HT-29 (cell line): ENCODE results near the gene RHBDD2. TPM values are rescaled to one million over a fixed set of nuclear protein-coding genes. Genes with fewer than 3 reads are reported as not detected.

Experiments
- DNase-seq: peaks from one replicate; pipeline ENCODE4 v3.0.0-alpha.2; 2015; ENCODE audit warnings: low spot score
- total RNA-seq: library from RNA; depleted of rRNA; stranded (reverse); fragments of >200 nt; shearing (Covaris generic); gene quantifications from 2 replicates; pipeline ENCODE4 v1.2.3, GENCODE V29; 2014; rRNA removed

Gene RHBDD2
- total RNA-seq, 1 experiment from 2014 or later, result 58.7 TPM

DNA sequence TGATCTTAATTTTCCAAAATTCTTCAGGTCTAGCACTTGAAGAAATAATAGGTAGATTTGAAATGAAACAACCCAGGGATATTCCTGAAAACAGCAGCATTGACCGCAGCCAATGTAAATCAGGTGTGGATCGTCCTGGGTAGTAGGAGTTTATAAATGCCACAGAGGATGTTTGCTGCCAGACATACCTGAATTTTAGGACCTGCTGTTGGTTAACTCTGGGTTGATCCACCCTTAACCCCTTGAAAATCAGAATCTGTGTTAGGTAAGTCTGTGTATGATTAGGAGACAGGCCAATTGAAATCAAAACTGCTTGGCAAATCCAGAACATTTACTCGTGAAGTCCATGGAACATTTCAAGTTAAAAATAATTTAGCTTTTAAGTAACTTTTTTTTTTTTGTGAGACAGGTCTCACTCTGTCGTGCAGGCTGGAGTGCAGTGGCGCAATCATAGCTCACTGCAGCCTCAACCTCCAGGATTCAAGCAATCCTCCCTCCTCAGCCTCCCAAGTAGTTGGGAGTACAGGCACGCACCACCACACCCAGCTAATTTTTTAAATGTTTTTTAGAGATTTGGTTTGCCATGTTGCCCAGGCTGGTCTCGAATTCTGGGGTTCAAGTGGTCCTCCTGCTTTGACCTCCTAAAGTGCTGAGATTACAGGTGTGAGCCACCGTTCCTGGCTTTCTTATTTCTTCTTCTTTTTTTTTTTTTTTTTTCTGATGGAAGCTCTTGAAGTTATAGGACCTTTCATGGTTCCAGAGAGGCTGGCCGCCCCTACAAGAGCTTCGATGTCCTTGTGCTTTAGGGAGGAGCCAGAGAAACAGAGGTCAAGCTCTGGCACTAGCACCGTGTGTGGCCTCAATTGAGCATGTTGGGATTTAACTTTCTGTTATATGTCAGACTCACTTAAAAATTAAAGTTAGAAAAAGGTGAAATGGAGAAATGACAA is 38.1 kb downstream of the RHBDD2 start:
- DNase-seq, result no peak

DNA sequence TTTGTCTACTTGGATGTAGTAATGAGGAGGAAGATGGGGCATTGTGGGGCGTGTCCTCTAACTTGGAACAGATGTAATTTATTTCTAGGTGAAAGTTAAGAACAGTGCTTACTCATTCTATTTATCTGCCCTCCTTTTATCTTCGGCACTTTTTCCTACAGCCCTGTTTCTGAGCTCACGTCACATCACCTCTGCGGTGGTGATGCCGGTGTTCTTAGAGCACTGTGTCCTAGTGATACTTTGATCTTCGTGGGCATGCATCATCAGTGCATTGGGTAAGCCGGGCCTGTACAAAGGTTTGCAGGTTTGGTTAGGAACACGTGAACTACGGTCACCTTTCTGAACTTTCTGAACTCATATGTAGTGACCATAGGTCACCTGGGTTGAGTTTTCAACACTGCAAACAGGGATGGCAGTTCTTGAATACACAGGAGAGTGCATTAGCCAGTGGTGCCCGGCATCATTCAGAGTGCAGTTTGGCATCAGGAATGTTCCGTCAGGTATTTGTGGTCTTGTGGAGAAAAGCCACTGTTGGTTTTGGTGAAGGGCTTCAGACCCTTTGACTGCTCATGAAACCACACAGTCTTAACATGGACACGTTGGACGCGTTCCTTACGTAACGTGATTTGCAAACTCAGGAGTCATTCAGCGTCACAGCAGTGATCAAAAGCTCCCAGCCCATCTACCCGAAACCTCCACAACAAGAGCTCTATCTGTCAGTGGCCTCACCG is 41.8 kb downstream of the RHBDD2 start:
- peak; percentile 33 for DNase-seq

- DNase-seq, result no peak
These were observed 42.6 kb downstream of the RHBDD2 start for GRCh38 chr7:75921479-75921878.

DNA sequence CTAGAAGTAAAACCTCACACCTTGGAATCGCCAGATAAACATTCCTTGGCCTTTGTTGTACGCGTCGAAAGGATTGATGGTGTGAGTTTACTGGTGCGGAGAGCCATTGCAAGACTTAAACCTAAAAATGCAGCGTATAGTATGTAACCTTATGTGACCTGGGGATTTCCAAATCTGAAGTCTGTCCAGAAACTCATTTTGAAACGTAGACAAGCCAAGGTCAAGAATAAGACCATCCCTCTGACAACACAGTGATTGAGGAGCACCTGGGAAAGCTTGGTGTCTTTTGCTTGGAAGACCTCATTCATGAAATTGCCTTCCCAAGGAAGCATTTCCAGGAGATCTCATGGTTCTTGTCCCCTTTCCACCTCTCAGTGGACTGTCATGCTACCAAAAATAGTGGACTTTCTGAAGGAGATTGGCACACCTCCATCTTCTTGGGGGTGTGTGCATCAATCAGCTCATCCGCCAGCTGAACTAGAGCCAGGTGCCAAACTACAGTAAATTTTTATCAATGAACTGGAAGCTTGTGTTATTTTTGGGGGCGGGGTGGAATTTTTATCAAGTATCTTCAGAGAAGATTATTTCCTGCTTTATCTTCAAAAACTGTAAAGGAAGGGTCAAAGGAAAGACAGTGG is 44.3 kb downstream of the RHBDD2 start:
- no peak for DNase-seq

DNA sequence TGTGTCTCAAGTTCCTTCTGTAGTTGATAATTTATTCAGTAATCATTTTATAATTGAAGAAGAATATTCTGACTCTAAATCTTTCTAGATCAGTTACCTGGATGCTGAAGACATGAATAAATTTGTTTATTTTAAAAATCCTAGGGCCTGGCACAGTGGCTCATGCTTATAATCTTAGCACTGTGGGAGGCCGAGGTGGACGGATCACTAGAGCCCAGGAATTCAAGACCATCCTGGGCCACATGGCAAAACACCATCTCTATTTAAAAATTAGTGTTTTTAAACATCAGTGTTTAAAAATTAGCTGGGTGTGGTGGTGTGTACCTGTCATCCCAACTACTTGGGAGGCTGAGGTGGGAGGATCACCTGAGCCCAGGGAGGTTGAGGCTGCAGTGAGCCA is 45.4 kb downstream of the RHBDD2 start:
- DNase-seq, result no peak

DNA sequence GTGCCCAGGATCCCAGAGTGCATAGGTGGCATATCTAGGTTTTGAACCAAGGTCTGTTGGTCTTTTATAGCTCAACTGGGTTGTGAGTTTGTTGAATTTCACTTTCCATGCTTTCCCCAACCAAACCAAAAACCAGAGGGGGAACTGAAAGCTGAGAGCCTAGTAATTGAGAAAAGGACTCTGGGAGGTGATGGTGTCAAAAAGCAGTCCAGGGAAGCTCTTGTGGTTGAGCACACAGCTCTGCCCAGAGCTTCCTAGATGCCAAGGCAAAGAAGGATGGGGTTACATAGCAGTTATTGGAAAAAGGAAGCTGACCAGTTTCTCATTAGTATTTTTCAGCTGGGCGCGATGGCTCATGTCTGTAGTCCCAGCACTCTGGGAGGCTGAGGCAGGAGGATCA is 46.1 kb downstream of the RHBDD2 start:
- DNase-seq, result no peak

- no peak for DNase-seq
These were observed 47.0 kb downstream of the RHBDD2 start for GRCh38 chr7:75925717-75926435.

DNA sequence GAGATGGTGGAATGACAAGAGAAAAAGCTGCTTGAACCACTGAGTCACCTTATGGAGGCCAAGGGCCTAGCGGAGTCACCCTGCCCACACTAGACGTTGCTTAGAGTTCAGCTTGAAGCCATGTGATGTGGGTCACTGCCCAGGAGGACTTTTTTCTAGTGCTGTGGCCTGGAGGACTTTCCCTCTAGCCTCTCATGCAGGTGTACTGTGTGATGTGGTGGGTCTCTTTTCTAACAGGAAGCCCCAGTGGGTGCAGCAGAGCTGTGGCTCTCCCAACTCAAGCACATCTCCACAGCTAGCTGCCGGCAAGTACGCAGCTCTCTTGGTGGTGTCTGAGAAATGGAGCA is 49.7 kb downstream of the RHBDD2 start:
- DNase-seq, result no peak

DNA sequence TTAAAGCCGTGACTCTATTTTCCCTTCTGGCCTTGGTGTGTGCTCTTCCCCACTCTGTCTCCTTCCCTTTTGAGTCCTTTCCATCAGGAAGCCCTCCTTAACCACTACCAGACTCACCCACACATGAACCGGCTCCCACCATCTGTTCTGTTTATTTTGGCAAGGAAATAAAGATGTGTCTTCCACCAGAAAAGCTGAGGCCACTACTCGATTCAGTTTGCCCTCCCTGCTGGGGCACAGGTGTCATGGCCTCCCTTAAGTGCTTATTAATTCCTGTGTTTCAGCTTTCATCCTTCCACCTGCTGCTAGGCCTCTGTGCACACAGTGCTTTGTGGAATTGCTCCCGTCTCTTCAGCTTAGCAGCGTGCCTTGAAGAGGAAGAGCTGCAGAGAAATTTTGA is 52.8 kb downstream of the RHBDD2 start:
- DNase-seq, result no peak

GRCh38 chr7:75937958-75938786 is 59.3 kb downstream of the RHBDD2 start:
- no peak for DNase-seq

Other genes with a start within 250 kb of the RHBDD2 start
- 2.2 and 2.4 TPM in 2 replicates for gene HIP1, start 140.1 kb upstream of the RHBDD2 start, total RNA-seq
- gene CCL26, start 106.8 kb upstream of the RHBDD2 start, total RNA-seq, result not detected in 2 replicates
- not detected in 2 replicates for gene CCL24, start 65.2 kb upstream of the RHBDD2 start, total RNA-seq
- 222 and 263 TPM in 2 replicates for gene POR, start 36.1 kb downstream of the RHBDD2 start, total RNA-seq
- 29.3 and 32.8 TPM in 2 replicates for gene TMEM120A, start 115.6 kb downstream of the RHBDD2 start, total RNA-seq
- 38.3 and 44.2 TPM in 2 replicates for gene STYXL1, start 169.0 kb downstream of the RHBDD2 start, total RNA-seq
- 188 and 199 TPM in 2 replicates for gene MDH2, start 169.1 kb downstream of the RHBDD2 start, total RNA-seq